Activated T-helper 2 cell treated with anti-CD3 and anti-CD28 coated beads, Interferon-gamma antibody, Interleukin-2, Interleukin-4, amounts not matched to agents 10 μg/mL and 5 μg/mL and 100 μg/mL, durations not matched to agents 14 hours and 24 hours and 36 hours (primary cell): ENCODE results near the gene SLC4A4. TPM values are rescaled to one million over a fixed set of nuclear protein-coding genes. Genes with fewer than 3 reads are reported as not detected.

Experiments
- DNase-seq: peaks from one replicate; pipeline ENCODE4 v3.0.0; 2021; ENCODE audit warnings: low spot score
- H3K27ac Mint-ChIP-seq: one replicate; pipeline ENCODE4 v1.8.0; 2021; ENCODE audit warnings: mixed read lengths
- H3K27me3 Mint-ChIP-seq: one replicate; pipeline ENCODE4 v1.8.0; 2021; ENCODE audit warnings: low read depth, mixed read lengths
- H3K36me3 Mint-ChIP-seq: one replicate; pipeline ENCODE4 v1.8.0; 2021; ENCODE audit warnings: low read depth, mixed read lengths
- H3K4me1 Mint-ChIP-seq: one replicate; pipeline ENCODE4 v1.8.0; 2021; ENCODE audit warnings: low read depth, mixed read lengths
- H3K4me3 Mint-ChIP-seq: one replicate; pipeline ENCODE4 v1.8.0; 2021; ENCODE audit warnings: low read depth, mild to moderate bottlenecking, moderate library complexity, mixed read lengths
- H3K9me3 Mint-ChIP-seq: one replicate; pipeline ENCODE4 v1.8.0; 2021; ENCODE audit warnings: mixed read lengths
- intact Hi-C: fragments of 100-400 bp; cut with micrococcal nuclease; formaldehyde crosslinking; loops from one replicate; pipeline ENCODE4 v1.15.1; 2023
- total RNA-seq: library from RNA; stranded (reverse); gene quantifications from 2 replicates; pipeline ENCODE4 v1.2.3, GENCODE V29; 2022

SLC4A4 gene
- total RNA-seq, 1 donor from 2014 or later: 0.43 TPM

DNA sequence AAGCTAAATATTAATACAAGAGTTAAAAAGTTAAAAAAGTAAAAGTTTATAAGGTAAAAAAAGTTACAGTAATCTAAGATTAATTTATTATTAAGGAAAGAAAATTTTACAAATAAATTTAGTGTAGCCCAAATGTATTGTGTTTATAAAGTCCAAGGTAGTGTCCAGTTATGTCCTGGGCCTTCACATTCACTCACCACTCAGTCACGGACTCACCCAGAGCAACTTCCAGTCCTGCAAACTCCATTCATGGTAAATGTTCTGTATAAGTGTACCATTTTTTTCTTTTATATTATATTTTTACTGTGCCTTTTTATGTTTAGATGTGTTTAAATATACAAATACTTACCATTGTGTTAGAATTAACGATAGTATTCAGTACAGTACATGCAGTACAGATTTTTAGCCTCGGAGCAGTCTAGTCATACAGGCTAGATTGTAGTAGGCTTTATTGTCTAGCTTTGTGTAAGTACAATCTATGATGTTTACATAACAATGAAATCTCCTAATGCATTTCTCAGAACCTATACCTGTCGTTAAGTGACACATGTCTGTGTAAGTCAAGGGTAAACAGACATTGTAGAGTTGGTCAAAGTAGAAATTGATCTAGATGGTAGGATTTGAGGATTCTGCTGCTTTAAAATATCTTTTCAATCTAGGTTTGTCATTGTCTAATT lies 247.4 kb downstream of the SLC4A4 start:
- no peaks in the 10 kb centered on the region for H3K36me3 Mint-ChIP-seq
- no peaks in the 10 kb centered on the region for H3K9me3 Mint-ChIP-seq
- intact Hi-C loops: no loop called here
- H3K4me1 Mint-ChIP-seq: no peaks in the 10 kb centered on the region
- no peak overlapping the region for H3K27ac Mint-ChIP-seq
- no peaks in the 10 kb centered on the region for H3K27me3 Mint-ChIP-seq
- no peak overlapping the region for H3K4me3 Mint-ChIP-seq
- DNase-seq: no peak

DNA sequence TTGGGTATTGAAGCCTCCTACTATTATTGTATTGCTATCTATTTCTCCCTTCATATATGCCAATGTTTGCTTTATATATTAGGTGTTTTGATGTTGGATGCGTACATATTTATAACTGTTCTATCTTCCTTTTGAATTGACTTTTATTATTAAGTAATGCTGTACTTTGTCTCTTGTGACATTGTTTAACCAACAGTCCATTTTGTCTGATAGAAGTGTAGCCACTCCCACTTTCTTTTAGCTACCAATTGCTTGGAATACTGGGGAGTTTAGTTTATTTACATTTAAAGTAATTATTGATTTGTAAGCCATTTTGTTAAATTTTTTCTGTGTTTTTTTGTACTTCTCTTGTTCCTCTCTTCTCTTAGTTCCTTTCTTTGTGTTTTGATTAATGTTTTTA lies 249.2 kb downstream of the SLC4A4 start:
- Mint-ChIP-seq H3K4me1 (no peaks in the 10 kb centered on the region), H3K27me3 (no peaks in the 10 kb centered on the region), H3K9me3 (no peaks in the 10 kb centered on the region), H3K4me3 (no peak overlapping the region), H3K27ac (no peak overlapping the region), H3K36me3 (no peaks in the 10 kb centered on the region)
- intact Hi-C loops: no loop called here
- no peak for DNase-seq

DNA sequence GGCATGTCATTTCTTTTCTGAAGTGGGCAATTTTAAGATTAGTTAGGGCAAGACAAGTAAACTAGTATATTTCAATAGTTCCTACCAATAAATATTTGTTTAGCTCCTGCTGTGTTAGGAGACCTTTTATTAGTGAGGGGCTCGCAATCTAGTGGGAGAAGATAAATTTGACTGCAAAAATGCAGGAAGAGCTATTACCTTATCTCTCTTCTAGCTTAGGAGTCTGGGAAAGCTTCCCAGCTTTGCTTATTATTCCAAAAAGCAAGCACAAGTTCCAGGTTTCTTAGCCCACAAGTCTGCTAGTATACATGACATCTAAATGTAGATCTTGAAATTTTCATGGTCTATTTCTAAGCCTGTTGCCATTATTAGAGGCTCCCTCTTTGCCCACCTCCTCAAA lies 254.0 kb downstream of the SLC4A4 start:
- no peak for DNase-seq
- intact Hi-C loops: no loop called here
- no peaks in the 10 kb centered on the region for H3K4me1 Mint-ChIP-seq
- no peak overlapping the region for H3K4me3 Mint-ChIP-seq
- H3K27me3 Mint-ChIP-seq: no peaks in the 10 kb centered on the region
- no peaks in the 10 kb centered on the region for H3K36me3 Mint-ChIP-seq
- no peak overlapping the region for H3K27ac Mint-ChIP-seq
- no peaks in the 10 kb centered on the region for H3K9me3 Mint-ChIP-seq

DNA sequence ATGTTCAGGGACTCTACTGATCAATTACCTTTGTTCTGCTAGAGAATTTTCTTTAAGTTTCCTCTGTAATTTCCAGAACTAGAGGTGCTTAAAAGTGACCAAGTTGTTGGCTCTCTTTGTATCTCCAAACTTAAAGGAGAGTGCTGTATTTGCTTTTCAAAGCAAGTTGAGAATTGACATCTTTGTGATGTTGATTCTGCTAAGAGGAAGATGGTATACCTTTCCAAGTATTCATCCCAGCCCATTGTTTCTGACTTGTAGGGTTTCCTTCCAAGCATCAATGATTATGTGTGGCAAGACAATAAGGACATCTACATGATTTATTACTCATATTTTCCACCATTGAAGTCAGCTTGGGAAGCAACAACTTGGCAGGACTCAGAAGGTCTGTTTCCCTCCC lies 254.5 kb downstream of the SLC4A4 start:
- DNase-seq: no peak
- H3K27ac Mint-ChIP-seq: no peak overlapping the region

DNA sequence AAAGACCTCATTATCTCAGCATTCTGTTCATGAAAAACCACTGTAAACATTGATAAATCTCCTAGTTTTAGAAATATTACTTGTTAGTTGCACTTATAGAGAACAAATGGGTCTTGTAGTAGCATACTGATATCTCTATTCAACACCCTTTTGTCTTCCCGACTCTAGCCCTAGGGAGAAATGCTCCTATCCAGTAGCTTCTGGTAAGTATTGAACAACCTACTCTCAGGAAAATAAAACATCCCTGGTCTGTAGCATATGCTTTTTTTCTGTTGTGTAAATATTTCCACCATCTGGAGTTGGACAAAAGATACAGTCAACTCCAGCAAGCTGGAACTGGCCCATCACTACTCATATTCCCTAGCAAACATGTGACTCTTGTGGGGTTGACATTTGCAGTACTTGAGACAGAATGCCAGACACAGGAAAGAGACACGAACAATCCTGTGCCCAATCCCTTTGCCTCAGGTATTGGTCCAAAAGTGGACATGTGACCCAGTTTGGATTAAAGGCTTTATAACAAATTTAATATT lies 256.8 kb downstream of the SLC4A4 start:
- intact Hi-C loops: no loop called here
- no peak for DNase-seq
- no peaks in the 10 kb centered on the region for H3K4me1 Mint-ChIP-seq
- no peak overlapping the region for H3K4me3 Mint-ChIP-seq
- H3K27ac Mint-ChIP-seq: no peak overlapping the region
- no peaks in the 10 kb centered on the region for H3K36me3 Mint-ChIP-seq
- no peaks in the 10 kb centered on the region for H3K27me3 Mint-ChIP-seq
- no peaks in the 10 kb centered on the region for H3K9me3 Mint-ChIP-seq

More for the DNA sequence above, 254.5 kb downstream of the SLC4A4 start:
- Mint-ChIP-seq H3K4me3 (no peak overlapping the region), H3K27me3 (no peaks in the 10 kb centered on the region), H3K9me3 (no peaks in the 10 kb centered on the region), H3K36me3 (no peaks in the 10 kb centered on the region), H3K4me1 (no peaks in the 10 kb centered on the region)
- intact Hi-C loops: no loop called here

DNA sequence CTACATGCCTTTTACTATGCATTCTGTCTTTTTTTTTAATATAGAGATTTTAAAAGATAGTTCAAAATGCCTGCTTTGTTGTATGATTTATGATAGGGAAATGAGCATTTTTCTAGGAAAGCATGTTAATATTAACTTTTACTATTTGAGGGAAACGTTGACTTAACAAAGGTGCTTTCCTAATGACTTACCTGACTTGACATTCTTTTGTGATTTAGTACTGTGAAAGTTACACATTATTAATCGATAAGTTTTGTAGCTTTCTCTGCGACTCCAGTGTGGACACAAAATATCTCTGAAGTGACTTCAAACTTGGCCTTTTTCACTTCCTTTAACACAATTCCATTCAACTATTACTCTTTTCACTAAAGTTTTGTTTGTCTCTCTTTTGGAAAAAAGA lies 260.8 kb downstream of the SLC4A4 start:
- intact Hi-C loops: no loop called here
- no peak overlapping the region for H3K4me3 Mint-ChIP-seq
- no peak for DNase-seq
- no peaks in the 10 kb centered on the region for H3K27me3 Mint-ChIP-seq
- no peaks in the 10 kb centered on the region for H3K9me3 Mint-ChIP-seq
- H3K36me3 Mint-ChIP-seq: no peaks in the 10 kb centered on the region
- no peaks in the 10 kb centered on the region for H3K4me1 Mint-ChIP-seq
- no peak overlapping the region for H3K27ac Mint-ChIP-seq

DNA sequence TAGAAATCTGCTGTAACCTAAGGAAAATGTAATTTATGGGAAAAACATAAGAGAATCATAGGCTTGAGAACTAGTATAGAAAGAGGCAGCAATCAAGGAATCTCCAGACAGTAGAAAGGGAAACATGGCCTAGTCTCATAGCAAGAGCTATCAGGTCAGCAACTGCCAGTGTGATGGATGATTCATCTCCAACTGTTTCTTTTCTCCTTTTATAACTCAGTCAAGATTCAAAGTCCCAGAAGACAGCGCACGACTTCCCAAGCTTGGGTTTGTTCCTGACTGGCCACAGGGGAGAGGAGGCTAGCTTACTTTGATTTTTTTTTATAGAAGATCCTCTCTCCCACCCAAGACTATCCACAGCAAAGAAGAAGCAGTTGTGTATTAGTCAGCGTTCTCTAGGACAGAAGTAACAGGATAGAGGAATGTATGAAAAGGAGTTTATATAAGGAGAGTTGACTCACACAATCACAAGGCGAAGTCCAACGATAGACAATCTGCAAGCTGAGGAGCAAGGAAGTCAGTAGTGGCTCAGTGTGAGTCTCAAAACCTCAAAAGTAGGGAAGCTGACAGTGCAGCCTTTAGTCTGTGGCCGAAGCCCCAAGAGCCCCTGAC lies 263.6 kb downstream of the SLC4A4 start:
- Mint-ChIP-seq H3K4me1 (no peaks in the 10 kb centered on the region), H3K27me3 (no peaks in the 10 kb centered on the region), H3K9me3 (peaks cover 2% of the 10 kb centered on the region), H3K36me3 (no peaks in the 10 kb centered on the region), H3K4me3 (no peak overlapping the region), H3K27ac (no peak overlapping the region)
- intact Hi-C loops: no loop called here
- no peak for DNase-seq

DNA sequence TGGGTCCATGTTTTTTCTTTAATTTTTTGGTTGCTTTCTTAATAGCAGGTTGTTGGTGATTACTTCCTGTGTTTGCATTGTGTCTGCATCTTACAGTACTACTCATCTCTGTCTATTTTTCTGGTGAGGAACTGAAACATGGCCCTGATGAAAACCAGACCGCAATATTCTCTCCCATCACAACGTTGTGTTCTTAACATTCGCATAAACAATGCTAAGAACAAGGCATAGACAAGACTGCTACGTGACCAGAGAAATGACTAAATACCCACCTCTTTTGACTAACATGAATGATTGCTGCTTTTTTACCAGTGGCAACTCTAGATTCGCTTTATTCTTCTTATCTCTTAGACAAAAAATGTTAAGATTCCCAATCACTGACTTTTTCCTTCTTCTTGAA lies 266.0 kb downstream of the SLC4A4 start:
- Mint-ChIP-seq H3K27ac (no peak overlapping the region), H3K9me3 (peaks cover 5% of the 10 kb centered on the region), H3K4me3 (no peak overlapping the region), H3K4me1 (no peaks in the 10 kb centered on the region), H3K36me3 (no peaks in the 10 kb centered on the region), H3K27me3 (no peaks in the 10 kb centered on the region)
- no peak for DNase-seq
- intact Hi-C loops: no loop called here

DNA sequence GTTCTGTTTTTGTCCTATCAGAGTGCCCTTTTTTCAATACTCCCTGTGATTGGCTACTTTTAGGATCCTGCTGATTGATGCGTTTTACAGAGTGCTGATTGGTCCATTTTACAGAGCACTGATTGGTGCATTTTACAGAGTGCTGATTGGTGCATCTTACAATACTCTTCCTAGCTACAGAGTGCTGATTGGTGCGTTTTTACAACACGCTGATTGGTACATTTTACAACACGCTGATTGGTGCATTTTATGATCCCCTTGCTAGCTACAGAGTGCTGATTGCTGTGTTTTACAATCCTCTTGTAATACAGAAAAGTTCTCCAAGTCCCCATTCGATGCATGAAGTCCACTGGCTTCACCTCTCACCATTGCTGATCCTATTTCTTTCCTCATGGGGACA lies 268.3 kb downstream of the SLC4A4 start:
- no peak for DNase-seq
- Mint-ChIP-seq H3K27me3 (no peaks in the 10 kb centered on the region), H3K27ac (no peak overlapping the region), H3K4me1 (no peaks in the 10 kb centered on the region), H3K9me3 (peaks cover 5% of the 10 kb centered on the region), H3K4me3 (no peak overlapping the region), H3K36me3 (no peaks in the 10 kb centered on the region)
- intact Hi-C loops: no loop called here

DNA sequence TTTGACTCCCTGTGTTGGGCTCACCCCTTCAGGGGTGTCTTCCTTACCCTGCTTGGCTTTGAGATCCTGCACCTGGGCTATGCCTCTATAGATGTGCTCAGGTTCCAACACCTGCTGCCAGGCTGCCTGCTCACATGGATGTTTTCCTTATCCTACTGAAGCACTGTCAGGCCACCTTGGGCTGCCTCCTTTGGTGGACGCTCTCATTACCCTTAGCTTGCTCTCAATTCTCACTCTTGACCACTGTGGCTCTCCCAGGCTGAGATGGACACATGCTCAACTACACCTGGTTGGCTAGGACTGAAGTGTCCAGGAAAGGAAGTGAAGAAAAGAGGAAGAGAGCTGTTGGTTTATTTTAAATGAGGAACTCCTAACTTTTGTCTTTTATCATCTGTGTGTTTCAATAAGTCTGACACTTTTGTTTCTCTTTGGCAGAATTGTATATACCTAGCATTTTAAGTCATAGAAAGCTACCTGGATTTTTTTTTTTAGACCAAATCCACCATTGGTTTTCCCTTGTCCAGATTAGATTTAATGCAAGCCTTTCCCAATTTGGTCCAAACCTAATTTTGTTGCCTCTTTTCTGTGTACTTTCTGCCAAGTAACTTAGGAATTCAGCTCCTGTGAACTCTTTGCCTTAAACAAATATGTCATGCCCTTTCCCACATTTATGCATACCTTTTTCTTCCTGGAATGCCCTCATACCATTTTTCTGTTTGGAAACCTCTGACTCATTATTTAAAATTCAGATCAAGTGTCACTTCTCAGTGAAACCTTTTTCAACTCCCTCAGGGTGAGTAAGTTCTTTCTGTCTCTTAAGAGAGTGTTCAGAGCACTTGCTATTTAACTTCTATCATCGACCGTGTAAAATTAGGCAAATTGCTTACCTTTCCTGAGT lies 269.2 kb downstream of the SLC4A4 start:
- Mint-ChIP-seq H3K36me3 (no peaks in the 10 kb centered on the region), H3K9me3 (peaks cover 5% of the 10 kb centered on the region), H3K27me3 (no peaks in the 10 kb centered on the region), H3K27ac (no peak overlapping the region), H3K4me3 (no peak overlapping the region), H3K4me1 (no peaks in the 10 kb centered on the region)
- no peak for DNase-seq
- intact Hi-C loops: no loop called here

DNA sequence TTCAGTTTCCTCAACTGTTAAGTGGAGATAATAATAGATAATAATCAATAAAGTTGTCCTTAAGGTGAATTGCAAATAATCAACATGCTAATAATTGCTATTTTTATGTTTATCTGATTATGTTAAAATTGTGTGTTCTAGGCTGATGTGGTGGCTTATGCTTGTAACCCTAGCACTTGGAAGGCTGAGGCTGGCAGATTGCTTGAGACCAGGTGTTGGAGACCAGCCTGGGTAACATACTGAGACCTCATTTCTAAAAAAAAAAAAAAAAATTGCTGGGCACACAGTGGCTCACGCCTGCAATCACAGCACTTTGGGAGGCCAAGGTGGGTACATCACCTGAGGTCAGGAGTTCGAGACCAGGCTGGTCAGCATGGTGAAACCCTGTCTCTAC lies 269.9 kb downstream of the SLC4A4 start:
- H3K36me3 Mint-ChIP-seq: no peaks in the 10 kb centered on the region
- H3K4me1 Mint-ChIP-seq: no peaks in the 10 kb centered on the region
- intact Hi-C loops: no loop called here
- no peak overlapping the region for H3K27ac Mint-ChIP-seq
- H3K9me3 Mint-ChIP-seq: peaks cover 5% of the 10 kb centered on the region
- DNase-seq: no peak
- no peaks in the 10 kb centered on the region for H3K27me3 Mint-ChIP-seq
- no peak overlapping the region for H3K4me3 Mint-ChIP-seq

DNA sequence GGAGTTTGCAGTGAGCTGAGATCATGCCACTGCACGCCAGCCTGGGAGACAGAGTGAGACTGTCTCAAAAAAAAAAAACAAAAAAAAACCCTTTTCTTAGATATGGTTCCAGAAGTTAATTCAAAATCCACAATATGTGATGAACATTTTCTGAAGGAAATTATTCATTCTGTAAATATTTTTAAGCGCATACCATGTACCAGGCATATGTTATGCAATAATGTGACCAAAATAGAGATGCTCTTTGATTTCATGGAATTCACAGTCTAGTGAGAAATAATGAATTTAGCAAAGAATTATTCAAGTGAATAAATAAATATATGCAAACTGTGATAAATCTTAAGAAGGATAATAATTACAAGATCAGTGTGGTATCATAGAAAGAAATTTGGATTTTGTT lies 270.3 kb downstream of the SLC4A4 start:
- DNase-seq: no peak
- Mint-ChIP-seq H3K9me3 (peaks cover 5% of the 10 kb centered on the region), H3K36me3 (no peaks in the 10 kb centered on the region), H3K4me1 (no peaks in the 10 kb centered on the region), H3K27ac (no peak overlapping the region), H3K27me3 (no peaks in the 10 kb centered on the region), H3K4me3 (no peak overlapping the region)
- intact Hi-C loops: no loop called here

DNA sequence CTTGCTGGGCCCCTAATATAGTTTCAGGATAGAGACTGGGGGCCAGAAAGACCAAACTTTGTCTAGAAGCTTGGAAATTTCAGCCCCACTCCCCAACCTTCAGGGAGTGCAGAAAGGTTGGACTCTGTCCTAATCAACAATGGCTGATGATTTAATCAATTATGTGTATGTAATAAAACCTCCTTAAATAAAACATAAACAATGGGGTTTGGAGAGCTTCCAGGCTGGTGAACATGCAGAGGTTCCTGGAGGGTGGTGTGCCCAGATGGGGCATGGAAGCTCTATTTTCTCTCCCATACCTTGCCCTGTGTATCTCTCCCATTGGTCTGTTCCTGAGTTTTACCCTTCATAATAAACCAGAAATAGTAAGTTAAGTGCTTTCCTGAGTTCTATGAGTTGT lies 270.8 kb downstream of the SLC4A4 start:
- Mint-ChIP-seq H3K27ac (no peak overlapping the region), H3K27me3 (no peaks in the 10 kb centered on the region), H3K9me3 (peaks cover 5% of the 10 kb centered on the region), H3K4me3 (no peak overlapping the region), H3K36me3 (no peaks in the 10 kb centered on the region), H3K4me1 (no peaks in the 10 kb centered on the region)
- intact Hi-C loops: no loop called here
- DNase-seq: no peak
